Astrocyte of the hippocampus (primary cell): ENCODE results near the gene HOXA11.

Experiments
- DNase-seq: peaks from one replicate; pipeline ENCODE4 v3.0.0; 2011; ENCODE audit warnings: low read depth, low spot score

Gene HOXA11

DNA sequence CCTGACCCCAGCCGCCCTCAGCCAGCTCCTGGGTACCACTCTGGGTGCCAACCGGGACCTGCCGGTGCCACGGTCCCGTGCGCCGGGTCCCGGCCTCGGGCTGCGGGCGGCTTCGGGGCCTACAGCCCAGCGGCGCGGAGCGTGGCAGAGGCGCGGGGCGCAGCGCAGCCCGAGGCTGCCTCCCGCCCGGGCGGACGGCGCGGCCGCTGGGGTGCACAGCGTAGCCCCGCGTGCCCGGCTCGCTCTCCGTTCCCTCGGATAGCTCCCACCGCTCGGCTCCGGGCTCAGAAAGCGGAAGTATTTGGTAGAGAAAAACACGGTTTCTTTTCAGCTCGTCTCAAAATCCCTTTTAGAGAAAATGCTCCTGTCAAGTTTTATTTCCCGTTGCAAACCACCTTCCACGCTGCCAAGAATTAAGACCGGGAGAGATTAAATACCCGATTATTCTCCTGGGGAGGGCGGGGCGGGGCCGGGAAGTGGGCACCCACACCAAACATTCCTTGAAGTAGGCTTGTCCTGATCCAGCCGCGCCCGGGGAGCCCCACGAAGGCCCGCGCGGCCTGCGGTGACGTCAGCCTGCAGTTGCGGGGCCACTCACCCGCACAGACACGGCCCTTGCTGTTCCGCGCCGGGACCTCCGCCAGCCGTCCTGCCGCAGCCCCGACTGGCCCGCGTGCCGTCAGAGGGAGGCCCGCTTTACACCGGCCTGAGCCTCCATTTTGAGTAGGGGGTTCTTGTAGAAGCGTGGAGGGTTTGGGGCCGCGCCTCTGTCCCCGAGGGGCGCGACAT, 7.7 kb upstream of the HOXA11 start:
- DNase-seq = no peak

DNA sequence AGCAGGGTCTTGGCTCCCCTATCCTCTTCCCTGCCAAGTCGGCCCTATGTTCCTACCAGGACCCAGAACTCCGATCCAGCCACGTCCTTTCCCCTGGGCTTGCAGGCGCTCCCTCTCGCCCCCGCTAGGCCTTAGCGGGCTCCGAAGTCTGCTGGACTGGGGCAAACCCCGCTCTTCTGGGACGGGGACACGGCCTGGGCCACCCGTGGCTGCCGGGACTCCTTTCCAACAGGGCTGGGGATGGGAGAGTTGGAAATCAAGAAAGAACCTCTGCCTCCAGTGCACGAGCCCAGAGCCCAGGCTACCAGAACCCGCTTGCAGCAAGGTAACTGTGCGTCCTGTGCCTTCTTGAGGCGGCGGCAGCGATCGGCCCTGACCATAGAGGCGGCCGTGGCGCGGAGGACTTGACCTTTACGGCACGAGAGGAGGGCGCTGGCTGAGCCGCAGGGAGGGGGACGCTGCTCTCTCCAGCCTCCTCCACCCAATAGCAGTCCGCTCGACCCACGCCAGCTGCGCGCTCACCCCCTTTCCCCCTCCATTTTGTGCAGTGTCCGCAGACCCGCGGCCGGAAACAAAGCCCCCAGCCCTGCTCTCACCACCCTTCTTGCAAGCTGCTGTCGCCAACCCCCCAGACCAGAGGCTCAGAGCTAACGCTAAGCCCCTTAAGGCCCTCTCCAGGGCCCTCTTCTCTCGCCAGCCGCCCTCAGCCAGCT, 7.0 kb upstream of the HOXA11 start:
- no peak for DNase-seq

DNA sequence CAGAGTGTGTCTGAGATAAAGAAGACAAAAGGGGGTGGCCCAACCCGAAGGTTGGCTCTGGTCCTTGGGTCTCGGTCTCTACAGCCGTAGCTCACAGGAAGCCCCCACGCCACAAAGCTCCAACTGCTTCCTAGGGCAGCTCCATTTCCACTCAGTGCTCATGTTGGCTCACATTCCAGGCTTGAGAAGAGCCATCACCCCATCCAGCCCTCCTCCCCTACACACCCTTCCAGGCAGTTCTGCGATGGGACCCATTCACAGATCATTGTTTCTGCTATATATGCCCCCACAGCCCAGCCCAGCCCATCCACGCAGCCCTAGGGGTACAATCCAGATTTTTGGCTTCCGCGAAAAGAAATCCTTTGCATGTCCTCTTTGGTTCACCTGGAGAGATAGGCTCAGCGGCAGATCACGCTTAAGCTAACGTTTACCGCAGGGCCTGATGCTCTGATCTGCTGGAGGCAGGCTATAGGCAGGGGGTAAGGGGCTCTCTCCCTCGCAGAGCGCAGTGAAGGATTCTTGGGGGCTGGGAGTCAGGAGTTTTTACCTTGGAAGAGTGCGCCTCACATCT, 6.2 kb upstream of the HOXA11 start:
- no peak for DNase-seq

GRCh38 chr7:27189997-27190748, 5.1 kb upstream of the HOXA11 start:
- no peak for DNase-seq

GRCh38 chr7:27189295-27189996, 4.4 kb upstream of the HOXA11 start:
- no peak for DNase-seq

DNA sequence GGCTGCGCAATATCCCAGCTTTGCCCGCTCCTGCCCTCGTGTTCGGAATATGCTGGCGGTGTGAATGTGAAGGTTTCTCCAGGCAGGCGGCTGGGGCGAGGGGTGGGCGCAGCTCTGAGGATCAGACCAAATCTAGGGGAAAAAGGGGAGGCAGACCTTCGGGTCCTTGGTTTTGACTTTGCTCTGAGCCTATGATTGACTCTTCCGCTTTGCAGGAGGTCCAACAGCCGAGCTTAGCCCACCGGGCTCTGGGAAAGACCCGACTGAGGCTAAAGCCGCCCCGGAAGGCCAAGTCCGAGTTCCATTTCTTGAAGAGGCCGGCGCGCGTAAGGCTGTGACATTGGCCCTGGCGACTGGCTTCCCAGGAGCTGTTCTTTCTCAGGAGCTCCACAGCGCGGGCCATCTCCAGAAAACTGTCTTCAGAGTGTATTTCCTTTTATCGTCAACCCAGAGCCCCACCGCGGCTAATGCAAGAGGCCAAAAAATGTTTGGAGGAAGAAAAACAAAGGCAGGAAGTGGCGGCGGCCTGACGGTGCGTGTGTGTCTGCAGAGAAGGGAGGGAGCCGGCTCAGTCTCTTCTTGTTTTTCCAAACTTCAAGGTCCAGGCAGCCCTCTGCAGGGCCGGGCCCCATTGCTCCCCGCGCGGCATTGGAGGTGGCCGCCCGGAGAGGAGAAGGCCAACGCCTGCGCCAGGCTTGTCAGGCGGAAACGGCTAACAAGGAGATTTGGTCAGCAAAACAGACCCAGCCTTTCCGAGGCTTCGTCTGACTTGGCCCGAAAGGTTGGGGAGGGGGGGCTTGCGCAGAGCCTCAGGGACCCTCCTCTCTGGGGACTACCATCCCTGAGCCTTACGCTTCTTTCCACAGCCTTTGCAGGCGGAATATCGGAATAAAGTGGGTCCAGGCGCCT, 3.6 kb upstream of the HOXA11 start:
- no peak for DNase-seq

- DNase-seq = no peak
Observed at GRCh38 chr7:27187475-27188385, 2.7 kb upstream of the HOXA11 start.

DNA sequence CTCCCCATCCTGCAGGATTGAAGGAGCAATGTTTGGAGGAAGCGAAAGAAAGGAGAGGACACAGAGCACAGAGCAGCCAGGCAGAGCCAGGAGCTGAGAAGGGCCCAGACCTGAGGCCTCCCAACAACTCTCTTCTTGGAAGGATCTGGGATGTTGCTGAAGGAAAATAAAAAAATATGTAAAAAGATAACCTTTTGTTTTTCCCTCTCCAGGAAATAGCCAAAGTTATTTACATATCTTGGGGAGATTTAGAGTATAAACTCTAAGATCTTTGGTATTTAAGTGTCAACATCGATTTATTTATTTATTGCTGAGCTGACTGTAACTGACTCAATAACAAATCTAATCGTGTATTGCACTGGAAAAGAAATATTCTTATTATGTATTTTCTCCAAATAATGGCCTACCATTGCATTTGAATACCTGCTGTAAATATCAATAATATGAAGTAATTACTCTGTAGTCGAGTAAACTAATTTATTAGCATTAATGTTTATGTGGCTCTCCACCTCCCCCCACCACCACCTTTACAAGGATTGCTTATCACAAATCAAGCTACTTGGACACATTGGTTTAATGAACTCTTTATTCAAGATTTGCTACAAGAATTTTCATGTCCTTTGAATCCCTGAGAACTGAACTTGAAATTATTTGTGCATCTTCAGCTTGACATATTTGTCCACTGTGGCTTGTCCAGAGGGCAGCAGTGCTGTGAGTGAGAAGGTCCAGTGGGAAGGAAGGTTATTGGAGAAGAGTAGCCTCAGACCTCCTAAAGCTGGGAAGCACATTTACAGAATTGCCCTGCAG, 1.8 kb upstream of the HOXA11 start:
- DNase-seq = no peak

GRCh38 chr7:27185854-27186667, 1.0 kb upstream of the HOXA11 start:
- DNase-seq = no peak

- peak; percentile 45 for DNase-seq
Observed at GRCh38 chr7:27184337-27185012, 557 bp downstream of the HOXA11 start.

DNA sequence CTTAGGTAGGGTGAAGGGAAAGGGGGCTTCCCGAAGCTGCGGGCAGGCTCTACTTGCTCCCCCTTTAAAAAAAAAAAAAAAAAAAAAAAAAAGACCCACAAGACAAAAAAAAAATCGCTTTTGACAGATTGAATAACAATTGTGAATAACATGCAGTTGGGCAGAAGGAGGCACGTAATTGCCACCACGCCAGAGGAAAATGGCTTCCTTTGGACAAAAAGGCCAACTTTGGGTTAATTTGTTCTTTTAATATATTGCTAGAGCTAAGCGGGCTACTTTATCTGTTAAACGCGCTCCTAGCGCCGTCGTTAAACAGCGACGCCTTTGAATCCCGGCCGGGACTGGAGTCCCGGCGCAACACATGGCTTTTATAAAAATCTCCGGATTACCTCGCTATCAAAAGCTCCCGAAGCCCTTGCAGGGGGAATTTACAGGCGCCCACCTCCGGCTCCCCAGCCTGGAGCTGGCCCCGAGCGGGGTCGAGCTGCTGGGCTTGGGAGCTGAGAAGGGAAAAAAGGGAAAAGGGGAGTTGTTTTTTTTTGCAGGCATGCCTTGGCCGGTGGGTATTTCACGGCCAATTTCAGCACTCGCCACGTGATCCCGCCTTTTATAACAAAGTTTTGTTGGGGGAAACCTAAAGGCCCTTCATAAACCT, 1.2 kb downstream of the HOXA11 start:
- DNase-seq = no peak

DNA sequence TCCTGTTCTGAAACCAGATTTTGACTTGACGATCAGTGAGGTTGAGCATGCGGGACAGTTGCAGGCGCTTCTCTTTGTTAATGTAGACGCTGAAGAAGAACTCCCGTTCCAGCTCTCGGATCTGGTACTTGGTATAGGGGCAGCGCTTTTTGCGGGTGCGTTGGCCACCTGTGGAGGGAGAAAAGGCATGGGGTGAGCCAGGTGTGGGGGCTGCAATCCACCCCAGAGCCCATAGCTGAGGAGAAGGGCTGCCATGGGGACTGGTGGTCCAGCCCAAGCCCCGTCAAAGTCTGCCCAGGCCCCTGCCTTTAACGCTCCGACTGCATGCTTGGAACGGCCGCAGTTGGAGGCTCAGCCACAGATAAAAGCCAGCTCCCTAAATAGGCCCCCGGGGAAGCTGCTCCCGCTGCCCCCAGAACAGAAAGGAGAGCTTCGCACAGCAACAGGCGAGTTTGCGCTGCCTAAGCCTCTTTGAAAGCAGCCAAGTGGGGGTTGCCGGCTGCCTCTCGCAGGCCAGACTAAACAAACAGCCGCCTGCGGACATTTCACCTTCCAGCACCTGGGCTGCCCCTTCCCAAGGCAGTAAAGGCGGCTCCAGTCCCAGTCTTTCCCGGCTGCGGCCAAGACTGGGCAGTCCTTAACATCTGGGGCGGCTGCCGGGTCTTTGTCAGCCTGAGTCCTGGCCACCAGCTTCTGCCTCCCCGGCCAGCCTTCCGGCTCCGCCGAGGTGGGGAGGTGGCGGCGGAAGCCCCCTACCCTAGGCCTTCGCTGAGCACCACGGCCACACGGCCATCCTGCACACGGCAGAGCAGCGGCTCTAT, 2.0 kb downstream of the HOXA11 start:
- DNase-seq = no peak

GRCh38 chr7:27182285-27182841, 2.7 kb downstream of the HOXA11 start:
- no peak for DNase-seq

DNA sequence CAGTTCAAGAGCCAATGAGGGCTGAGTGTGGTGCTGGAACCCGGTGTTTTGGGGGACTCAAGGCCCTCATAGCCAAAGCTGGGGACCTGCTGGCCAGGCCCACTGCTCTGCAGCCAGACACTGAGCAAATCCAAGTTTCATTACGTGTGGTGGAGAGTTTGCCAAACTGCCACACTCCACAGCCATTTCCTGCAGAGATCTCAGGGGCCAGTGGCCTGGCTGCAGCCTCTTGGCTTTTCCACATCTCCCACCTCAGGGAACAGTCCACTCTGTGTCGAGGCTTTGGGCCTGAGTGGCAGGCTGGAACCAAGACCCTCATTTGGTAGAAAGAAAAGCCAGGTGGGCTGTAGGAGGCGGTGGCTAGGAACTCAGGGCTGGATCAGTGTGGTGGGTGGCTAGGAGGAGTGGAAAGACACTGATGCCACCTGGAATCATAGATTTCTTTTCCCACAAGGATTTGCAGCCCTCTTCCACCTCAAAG, 3.2 kb downstream of the HOXA11 start:
- DNase-seq = no peak
